GM12892 (cell line): ENCODE data around the gene HDAC8.

ENCODE experiments used
- POLR2A ChIP-seq: IDR thresholded peaks from 2 replicates; pipeline ENCODE4 v1.6.1; 2011; ENCODE audit warnings: low read depth, low read length, control low read depth
- POLR2AphosphoS5 ChIP-seq: IDR thresholded peaks from 2 replicates; pipeline ENCODE4 v1.6.1; 2011; ENCODE audit warnings: low read depth, low read length, control low read depth

GRCh38 chrX:72478351-72478750 is 94.3 kb downstream of the HDAC8 start:
- TF ChIP-seq POLR2AphosphoS5 (no peak), POLR2A (no peak)
